Common myeloid progenitor, CD34-positive (primary cell): ENCODE measurements around the gene ARFRP1.
"Not testable (repeated sequence)": the region's sequence is repeated elsewhere in the genome, so short reads cannot be mapped to it uniquely, and the experiment has no call there.

Source experiments
- CTCF ChIA-PET: fragments of 350-600 bp; sonication (Branson Sonifier 250); formaldehyde crosslinking; loops from one replicate; lab custom pipeline; 2021; ENCODE audit warnings: antibody characterized with exemption; lab: Charles Lee
- POLR2A ChIA-PET: fragments of 350-600 bp; sonication (Branson Sonifier 250); formaldehyde crosslinking; loops from one replicate; lab custom pipeline; 2021; ENCODE audit warnings: antibody characterized with exemption; lab: Charles Lee
- DNase-seq, 3 donors: peaks; one replicate each; pipeline versions ENCODE4 v3.0.0 to v3.0.0-alpha.2; 2013
- H3K27ac ChIP-seq, 2 experiments: 1 replicate in 1 of 2; 2 replicates in 1 of 2; pipeline ENCODE4 v1.7.0; 2013; ENCODE audit warnings: inconsistent platforms in 2 of 2, low read length in 2 of 2, mild to moderate bottlenecking in 2 of 2, low read depth in 1 of 2, moderate library complexity in 1 of 2; ENCODE audit not compliant: severe bottlenecking in 2 of 2, insufficient read depth in 1 of 2, poor library complexity in 1 of 2
- H3K27me3 ChIP-seq, 5 experiments: replicated peaks in 2 of 5; 1 replicate in 3 of 5; 2 replicates in 2 of 5; pipeline versions ENCODE4 v1.6.1 to v1.7.0; 2013; ENCODE audit warnings: low read length in 4 of 5, mild to moderate bottlenecking in 2 of 5, moderate library complexity in 2 of 5, inconsistent platforms in 1 of 5; ENCODE audit not compliant: insufficient read depth in 5 of 5, control insufficient read depth in 4 of 5
- H3K36me3 ChIP-seq, 4 experiments: 1 replicate in 2 of 4; 2 replicates in 2 of 4; pipeline versions ENCODE4 v1.6.1 to v1.7.0; 2013; ENCODE audit warnings: low read length in 3 of 4, control low read depth in 1 of 4, mild to moderate bottlenecking in 1 of 4; ENCODE audit not compliant: control insufficient read depth in 4 of 4, insufficient read depth in 4 of 4
- H3K4me1 ChIP-seq, 4 experiments: 1 replicate in 3 of 4; 2 replicates in 1 of 4; pipeline versions ENCODE4 v1.6.1 to v1.7.1; 2013; ENCODE audit warnings: low read length in 3 of 4, mild to moderate bottlenecking in 3 of 4, control low read depth in 1 of 4, inconsistent platforms in 1 of 4, moderate library complexity in 1 of 4; ENCODE audit not compliant: control insufficient read depth in 4 of 4, insufficient read depth in 4 of 4; ENCODE audit errors: control extremely low read depth in 1 of 4
- H3K4me3 ChIP-seq, 7 experiments: 1 replicate in 4 of 7; 2 replicates in 3 of 7; pipeline versions ENCODE4 v1.5.1 to v1.7.0; 2013; ENCODE audit warnings: mild to moderate bottlenecking in 7 of 7, low read length in 6 of 7, moderate library complexity in 6 of 7, inconsistent platforms in 2 of 7, low read depth in 2 of 7, control low read depth in 1 of 7; ENCODE audit not compliant: insufficient read depth in 4 of 7, control insufficient read depth in 1 of 7; ENCODE audit errors: extremely low read depth in 1 of 7
- H3K9me3 ChIP-seq, 5 experiments: 1 replicate in 4 of 5; 2 replicates in 1 of 5; pipeline versions ENCODE4 v1.6.1 to v1.7.1; 2013; ENCODE audit warnings: low read length in 4 of 5, mild to moderate bottlenecking in 2 of 5, inconsistent platforms in 1 of 5, low read depth in 1 of 5, moderate library complexity in 1 of 5; ENCODE audit not compliant: control insufficient read depth in 4 of 5, insufficient read depth in 2 of 5; ENCODE audit errors: control extremely low read depth in 1 of 5
- WGBS: methylation state at CpG from one replicate; pipeline ENCODE4 v1.1.5; 2013; ENCODE audit not compliant: insufficient coverage; 5-methylcytosine and 5-hydroxymethylcytosine counted together

The ARFRP1 gene

GRCh38 chr20:63663332-63664066 lies 44.3 kb downstream of the ARFRP1 start:
- Histone ChIP-seq H3K27ac (no peak overlapping the region), H3K9me3 (no peaks in the 10 kb centered on the region), H3K4me1 (peaks cover 0 to 11% (median 9%) of the 10 kb centered on the region in 4 experiments), H3K36me3 (peaks cover 2 to 72% (median 39%) of the 10 kb centered on the region in 4 experiments), H3K27me3 (no peaks in the 10 kb centered on the region), H3K4me3 (no peak overlapping the region)
- 97% methylated on average over 24 of the region's 26 CpGs for WGBS
- DNase-seq, result no peak
- POLR2A ChIA-PET, result no interaction called here
- CTCF ChIA-PET, result no interaction called here

GRCh38 chr20:63662813-63663189 lies 45.0 kb downstream of the ARFRP1 start:
- no peak for DNase-seq
- peaks cover 2 to 66% (median 34%) of the 10 kb centered on the region in 4 experiments for H3K36me3 ChIP-seq
- CTCF ChIA-PET, result no interaction called here
- 94% methylated on average over 9 of the region's 9 CpGs for WGBS
- POLR2A ChIA-PET, result no interaction called here
- no peak overlapping the region for H3K4me3 ChIP-seq
- H3K27ac ChIP-seq, result no peak overlapping the region
- H3K9me3 ChIP-seq, result no peaks in the 10 kb centered on the region
- H3K27me3 ChIP-seq, result no peaks in the 10 kb centered on the region
- peaks cover 0 to 13% (median 12%) of the 10 kb centered on the region in 4 experiments for H3K4me1 ChIP-seq

- Histone ChIP-seq H3K36me3 (peaks cover 0 to 60% (median 29%) of the 10 kb centered on the region in 4 experiments), H3K27ac (no peak overlapping the region), H3K4me1 (peaks cover 0 to 19% (median 18%) of the 10 kb centered on the region in 4 experiments), H3K4me3 (no peak overlapping the region), H3K27me3 (no peaks in the 10 kb centered on the region), H3K9me3 (no peaks in the 10 kb centered on the region)
- no peak for DNase-seq
- ChIA-PET POLR2A (no interaction called here), CTCF (interaction anchor here (0.6 to 2.0 kb wide), 2 partner anchors 27 to 74 kb away, joined by 3 to 4 read pairs; no protein-coding TSS in a partner anchor)
- 96% methylated on average over 24 of the region's 33 CpGs for WGBS
Observed at GRCh38 chr20:63661959-63662812, 45.6 kb downstream of the ARFRP1 start.

- H3K27me3 ChIP-seq, result no peaks in the 10 kb centered on the region
- peaks cover 0 to 56% (median 25%) of the 10 kb centered on the region in 4 experiments for H3K36me3 ChIP-seq
- no peaks in the 10 kb centered on the region for H3K9me3 ChIP-seq
- H3K4me1 ChIP-seq, result peaks cover 0 to 23% (median 21%) of the 10 kb centered on the region in 4 experiments
- no peak overlapping the region for H3K27ac ChIP-seq
- no peak overlapping the region for H3K4me3 ChIP-seq
- CTCF ChIA-PET, result interaction anchor here (0.6 to 2.0 kb wide), 2 partner anchors 28 to 75 kb away, joined by 3 to 4 read pairs; no protein-coding TSS in a partner anchor
- 94% methylated on average over 22 of the region's 22 CpGs for WGBS
- DNase-seq, result no peak
- POLR2A ChIA-PET, result no interaction called here
Observed at GRCh38 chr20:63661108-63661507, 46.7 kb downstream of the ARFRP1 start.

- ChIA-PET POLR2A (no interaction called here), CTCF (interaction anchor here (2.0 kb wide), 1 partner anchor 28 kb away, joined by 4 read pairs; no protein-coding TSS in a partner anchor)
- H3K36me3 ChIP-seq, result peaks cover 0 to 51% (median 22%) of the 10 kb centered on the region in 4 experiments
- H3K27ac ChIP-seq, result no peak overlapping the region
- H3K9me3 ChIP-seq, result no peaks in the 10 kb centered on the region
- H3K4me1 ChIP-seq, result peaks cover 0 to 23% (median 21%) of the 10 kb centered on the region in 4 experiments
- 96% methylated on average over 5 of the region's 8 CpGs for WGBS
- no peak overlapping the region for H3K4me3 ChIP-seq
- DNase-seq, result no peak
- H3K27me3 ChIP-seq, result no peaks in the 10 kb centered on the region
Observed at GRCh38 chr20:63660622-63661021, 47.2 kb downstream of the ARFRP1 start.

GRCh38 chr20:63660174-63660573 lies 47.6 kb downstream of the ARFRP1 start:
- Histone ChIP-seq H3K4me1 (peaks cover 0 to 25% (median 23%) of the 10 kb centered on the region in 4 experiments), H3K36me3 (peaks cover 0 to 47% (median 21%) of the 10 kb centered on the region in 4 experiments)
- H3K27me3 ChIP-seq, H3K4me3 ChIP-seq, DNase-seq, H3K27ac ChIP-seq, POLR2A ChIA-PET, H3K9me3 ChIP-seq, CTCF ChIA-PET: not testable (repeated sequence)
- 99% methylated on average over 7 of the region's 10 CpGs for WGBS
